PC-9 (cell line): ENCODE results near the gene KCNJ16. TPM values are rescaled to one million over a fixed set of nuclear protein-coding genes. Genes with fewer than 3 reads are reported as not detected.

Experiments used
- BruUV-seq: library from RNA; stranded (reverse); fragments of 400-500 nt; replicated peaks from 2 replicates; lab custom pipeline; 2021; lab: Mats Ljungman, UMichigan
- CTCF ChIA-PET: fragments of 300-600 bp; sonication (Branson Sonifier 250); formaldehyde crosslinking; loops from one replicate; lab custom pipeline; 2022; ENCODE audit warnings: antibody characterized with exemption; lab: Charles Lee
- POLR2A ChIA-PET: fragments of 300-600 bp; sonication (Branson Sonifier 250); formaldehyde crosslinking; loops from one replicate; lab custom pipeline; 2022; ENCODE audit warnings: antibody characterized with exemption; ENCODE audit not compliant: unreplicated experiment; lab: Charles Lee
- DNase-seq, 2 experiments: peaks; one replicate each; pipeline versions ENCODE4 v3.0.0 to v3.0.0-alpha.2; 2015 to 2022; ENCODE audit warnings: mixed read lengths in 1 of 2
- H2AFZ ChIP-seq: fragments of 200-600 bp; sonication (generic); 2 replicates; pipeline ENCODE4 v1.8.1; 2017; ENCODE audit warnings: antibody characterized with exemption
- H3F3A ChIP-seq: fragments of 200-600 bp; sonication (generic); 2 replicates; pipeline ENCODE4 v1.8.1; 2017; ENCODE audit warnings: antibody characterized with exemption, mild to moderate bottlenecking, low read depth; ENCODE audit not compliant: insufficient read depth
- H3K27ac ChIP-seq: fragments of 200-600 bp; sonication (generic); 2 replicates; pipeline ENCODE4 v1.6.1; 2016; ENCODE audit warnings: mixed run types
- H3K27me3 ChIP-seq: fragments of 200-600 bp; sonication (generic); 2 replicates; pipeline ENCODE4 v1.6.1; 2016; ENCODE audit warnings: low read depth, mixed run types; ENCODE audit not compliant: insufficient read depth
- H3K36me3 ChIP-seq: fragments of 200-600 bp; sonication (generic); 2 replicates; pipeline ENCODE4 v1.6.1; 2016; ENCODE audit warnings: low read depth, mixed run types
- H3K4me1 ChIP-seq: fragments of 200-600 bp; sonication (generic); replicated peaks from 2 replicates; pipeline ENCODE4 v1.6.1; 2016; ENCODE audit warnings: mixed run types; ENCODE audit not compliant: insufficient read depth
- H3K4me2 ChIP-seq: fragments of 200-600 bp; sonication (generic); 2 replicates; pipeline ENCODE4 v1.6.1; 2017; ENCODE audit warnings: mixed run types
- H3K4me3 ChIP-seq: fragments of 200-600 bp; sonication (generic); 2 replicates; pipeline ENCODE4 v1.6.1; 2016; ENCODE audit warnings: mixed run types
- H3K79me2 ChIP-seq: fragments of 200-600 bp; sonication (generic); 2 replicates; pipeline ENCODE4 v1.6.1; 2017; ENCODE audit warnings: low read depth, mixed run types
- H3K9me2 ChIP-seq: fragments of 200-600 bp; sonication (generic); 2 replicates; pipeline ENCODE4 v1.8.1; 2017; ENCODE audit warnings: mild to moderate bottlenecking; ENCODE audit not compliant: insufficient read depth
- H3K9me3 ChIP-seq: fragments of 200-600 bp; sonication (generic); 2 replicates; pipeline ENCODE4 v1.8.1; 2016; ENCODE audit warnings: low read depth; ENCODE audit not compliant: insufficient read depth
- H4K20me1 ChIP-seq: fragments of 200-600 bp; sonication (generic); 2 replicates; pipeline ENCODE4 v1.8.1; 2017; ENCODE audit not compliant: insufficient read depth
- CTCF ChIP-seq: fragments of 200-600 bp; sonication (generic); conservative IDR thresholded peaks from 2 replicates; pipeline ENCODE4 v1.6.1; 2017; ENCODE audit warnings: mixed run types, antibody characterized with exemption, mild to moderate bottlenecking, moderate library complexity
- EZH2 ChIP-seq: fragments of 200-600 bp; sonication (generic); IDR thresholded peaks from 2 replicates; pipeline ENCODE4 v1.8.0; 2017; ENCODE audit warnings: antibody characterized with exemption, low read depth
- intact Hi-C: fragments of 100-400 bp; cut with micrococcal nuclease; formaldehyde crosslinking; loops from one replicate; pipeline ENCODE4 v1.10.0; 2022; ENCODE audit not compliant: unreplicated experiment
- total RNA-seq: library from RNA; stranded (reverse); gene quantifications from 2 replicates; pipeline ENCODE4 v1.2.3, GENCODE V29; 2021

Gene KCNJ16
- total RNA-seq, 1 experiment from 2014 or later, result not detected

GRCh38 chr17:70172449-70172848 is 97.4 kb downstream of the KCNJ16 start:
- no peaks in the 10 kb centered on the region for H3K79me2 ChIP-seq
- intact Hi-C loops, result no loop called here
- CTCF ChIA-PET, result no interaction called here
- no peak overlapping the region for H2AFZ ChIP-seq
- DNase-seq, result no peak
- H4K20me1 ChIP-seq, result no peaks in the 10 kb centered on the region
- H3K4me1 ChIP-seq, result peaks cover 15% of the 10 kb centered on the region
- H3K4me3 ChIP-seq, result no peak overlapping the region
- H3K27ac ChIP-seq, result no peak overlapping the region
- no peaks in the 10 kb centered on the region for H3K36me3 ChIP-seq
- H3K9me2 ChIP-seq, result no peaks in the 10 kb centered on the region
- POLR2A ChIA-PET, result no interaction called here
- H3K27me3 ChIP-seq, result peaks cover 11% of the 10 kb centered on the region; the same call in 1 of the 2 replicates
- H3K9me3 ChIP-seq, result no peaks in the 10 kb centered on the region
- no peak overlapping the region for H3K4me2 ChIP-seq
- H3F3A ChIP-seq, result 0 out of 2 replicates have a peak, but pooled peaks cover 5% of the 10 kb centered on the region
- no peak for TF ChIP-seq EZH2
- TF ChIP-seq CTCF, result no peak
- no TSS peak for BruUV-seq

GRCh38 chr17:70172923-70173322 is 97.9 kb downstream of the KCNJ16 start:
- POLR2A ChIA-PET, result no interaction called here
- no peaks in the 10 kb centered on the region for H3K79me2 ChIP-seq
- H3K4me2 ChIP-seq, result no peak overlapping the region
- no peaks in the 10 kb centered on the region for H3K9me3 ChIP-seq
- H2AFZ ChIP-seq, result no peak overlapping the region
- CTCF ChIA-PET, result no interaction called here
- H3F3A ChIP-seq, result 0 out of 2 replicates have a peak, but pooled peaks cover 5% of the 10 kb centered on the region
- no peaks in the 10 kb centered on the region for H3K9me2 ChIP-seq
- intact Hi-C loops, result no loop called here
- H3K27me3 ChIP-seq, result peaks cover 11% of the 10 kb centered on the region; the same call in 1 of the 2 replicates
- no peak for TF ChIP-seq CTCF
- TF ChIP-seq EZH2, result no peak
- peaks cover 15% of the 10 kb centered on the region for H3K4me1 ChIP-seq
- peak in 1 of 2 experiments; percentile 39 for DNase-seq
- no peaks in the 10 kb centered on the region for H3K36me3 ChIP-seq
- no peak overlapping the region for H3K4me3 ChIP-seq
- BruUV-seq, result no TSS peak
- H4K20me1 ChIP-seq, result no peaks in the 10 kb centered on the region
- no peak overlapping the region for H3K27ac ChIP-seq

- no peaks in the 10 kb centered on the region for H3K79me2 ChIP-seq
- intact Hi-C loops, result no loop called here
- H3F3A ChIP-seq, result 0 out of 2 replicates have a peak, but pooled peaks cover 5% of the 10 kb centered on the region
- no peak overlapping the region for H3K4me3 ChIP-seq
- H3K9me2 ChIP-seq, result no peaks in the 10 kb centered on the region
- H3K4me1 ChIP-seq, result peaks cover 15% of the 10 kb centered on the region
- TF ChIP-seq CTCF (no peak), EZH2 (no peak)
- H3K4me2 ChIP-seq, result no peak overlapping the region
- ChIA-PET POLR2A (no interaction called here), CTCF (no interaction called here)
- H3K9me3 ChIP-seq, result no peaks in the 10 kb centered on the region
- H3K27me3 ChIP-seq, result peaks cover 11% of the 10 kb centered on the region; the same call in 1 of the 2 replicates
- no peaks in the 10 kb centered on the region for H3K36me3 ChIP-seq
- no peaks in the 10 kb centered on the region for H4K20me1 ChIP-seq
- no peak for DNase-seq
- no TSS peak for BruUV-seq
- no peak overlapping the region for H3K27ac ChIP-seq
- H2AFZ ChIP-seq, result no peak overlapping the region
Measured at GRCh38 chr17:70173681-70174080, 98.7 kb downstream of the KCNJ16 start.
